ENCODE data around the gene RNF31. TPM values are rescaled to one million over a fixed set of nuclear protein-coding genes. Genes with fewer than 3 reads are reported as not detected.

RNF31 gene
- total and polyA plus RNA-seq, 2 of the 13 experiments (the other 11 are each of a cell fraction or from before 2014, with no cell fraction given), result 48.2 to 86.8 TPM

- intact Hi-C loops (cut with micrococcal nuclease; ENCODE audit: unreplicated experiment) (no loop called here), in situ Hi-C loops (cut with HindIII; ENCODE audit: extremely low pct_ligation_motif_present, low pct_unique_long_range_greater_than_20kb) (loop anchor here (25.0 kb wide), 1 partner anchor 826 kb away; the partner anchor contains the start of genes BCL2L2, PABPN1 and PPP1R3E)
- Histone ChIP-seq H3K9me3 (ENCODE audit: low read length) (no peaks in the 10 kb centered on the region), H3K9ac (ENCODE audit: insufficient read depth, low read depth, low read length) (no peak overlapping the region), H3K27me3 (ENCODE audit: control insufficient read depth in 1 of 2, insufficient read depth in 2 of 2, low read length in 2 of 2) (no peaks in the 10 kb centered on the region; a peak in 1 of 5 replicates), H3K27ac (ENCODE audit: extremely low read length, insufficient read depth, low read length) (peak overlapping the region; percentile 75), H3K4me3 (replicated peaks in 1 of 3; ENCODE audit: insufficient read depth in 1 of 3, low read depth in 2 of 3, low read length in 3 of 3) (peak overlapping the region in 1 of 3 experiments; percentile 99; a peak in 1 of 6 replicates), H4K20me1 (ENCODE audit: insufficient read depth, low read length) (peaks cover 11% of the 10 kb centered on the region), H3K79me2 (ENCODE audit: insufficient read depth, low read length) (peaks cover 44% of the 10 kb centered on the region), H2AFZ (ENCODE audit: low read length) (no peak overlapping the region), H3K4me2 (ENCODE audit: low read depth, low read length) (peak overlapping the region; percentile 88), H3K4me1 (ENCODE audit: insufficient read depth, low read length) (peaks cover 67% of the 10 kb centered on the region), H3K36me3 (replicated peaks in 1 of 2; ENCODE audit: control insufficient read depth in 1 of 2, insufficient read depth in 2 of 2, low read length in 2 of 2) (peaks cover 19 to 35% of the 10 kb centered on the region in 2 experiments)
- BruUV-seq (replicated peaks), result no TSS peak
- DNase-seq (ENCODE audit: low spot score) (no peak), FAIRE-seq (no peak), ATAC-seq (no peak)
- ChIA-PET CTCF (ENCODE audit: low intra/inter-chr PET ratio, low total read pairs) (interaction anchor here (1.4 kb wide), 1 partner anchor 22 kb away, joined by 6 read pairs; the partner anchor contains the start of gene IRF9), POLR2A (interaction anchor here (0.9 to 22.7 kb wide), 11 partner anchors 8 to 1043 kb away, joined by 3 to 977 read pairs (median 42); partner anchors contain the start of genes ACIN1, C14orf119, CHMP4A and CIDEB)
- WGBS (ENCODE audit: low lambda C conversion rate), result 89% methylated on average over 13 of the region's 13 CpGs
- no peak for TF ChIP-seq FOXK2 (IDR thresholded peaks at IDR 0.05)
- no peak for TF ChIP-seq MXD3 (CRISPR knock-in tag; IDR thresholded peaks at IDR 0.05)
- TF ChIP-seq REST (IDR thresholded peaks at IDR 0.05; ENCODE audit: borderline replicate concordance in 1 of 2, low read depth in 1 of 2, low read length in 2 of 2), result no peak
- no peak for TF ChIP-seq MTF2 (CRISPR knock-in tag; IDR thresholded peaks at IDR 0.05; ENCODE audit: borderline replicate concordance)
- no peak for TF ChIP-seq NFKB2 (CRISPR knock-in tag; IDR thresholded peaks at IDR 0.05; ENCODE audit: borderline replicate concordance)
- TF ChIP-seq ZNF30 (CRISPR knock-in tag; IDR thresholded peaks at IDR 0.05), result no peak
- no peak for TF ChIP-seq TP53 (CRISPR knock-in tag; conservative IDR thresholded peaks at IDR 0.05)
- TF ChIP-seq ZNF34 (CRISPR knock-in tag; IDR thresholded peaks at IDR 0.05; ENCODE audit: borderline replicate concordance), result no peak
- TF ChIP-seq ZNF576 (CRISPR knock-in tag; IDR thresholded peaks at IDR 0.05), result no peak
- no peak for TF ChIP-seq TEAD2 (CRISPR knock-in tag; IDR thresholded peaks at IDR 0.05)
- TF ChIP-seq ZNF556 (CRISPR knock-in tag; IDR thresholded peaks at IDR 0.05; ENCODE audit: borderline replicate concordance), result no peak
- TF ChIP-seq MZF1 (CRISPR knock-in tag; IDR thresholded peaks at IDR 0.05; ENCODE audit: borderline replicate concordance), result no peak
- no peak for TF ChIP-seq IRF9 (CRISPR knock-in tag; IDR thresholded peaks at IDR 0.05; ENCODE audit: borderline replicate concordance)
- TF ChIP-seq ZBTB21 (CRISPR knock-in tag; IDR thresholded peaks at IDR 0.05), result no peak
- no peak for TF ChIP-seq HOXA5 (CRISPR knock-in tag; IDR thresholded peaks at IDR 0.05)
- TF ChIP-seq LBX2 (CRISPR knock-in tag; IDR thresholded peaks at IDR 0.05; ENCODE audit: borderline replicate concordance), result no peak
- TF ChIP-seq NR2F1 (CRISPR knock-in tag; IDR thresholded peaks at IDR 0.05), result peak in 1 of 2 experiments; percentile 44; a peak in 1 of 4 replicates
Measured at GRCh38 chr14:24138396-24139271, 8.7 kb upstream of the RNF31 start.

Measured in HepG2 (cell line).